ENCODE data around the gene ABCB8.

DNA sequence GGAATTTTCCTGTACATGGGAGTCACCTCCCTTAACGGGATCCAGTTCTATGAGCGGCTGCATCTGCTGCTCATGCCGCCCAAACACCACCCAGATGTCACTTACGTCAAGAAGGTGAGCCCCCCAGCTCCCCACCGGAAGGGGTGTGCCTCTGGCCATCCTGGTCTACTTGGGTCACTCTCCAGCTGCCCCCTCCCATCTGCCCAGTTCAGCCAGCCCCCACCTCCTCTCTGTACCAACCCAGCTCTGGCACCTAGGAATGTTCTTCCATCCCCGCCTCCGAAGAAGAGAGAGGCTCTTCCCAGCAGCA is 47.4 kb downstream of the ABCB8 start:
- TF ChIP-seq, protein P1, sequence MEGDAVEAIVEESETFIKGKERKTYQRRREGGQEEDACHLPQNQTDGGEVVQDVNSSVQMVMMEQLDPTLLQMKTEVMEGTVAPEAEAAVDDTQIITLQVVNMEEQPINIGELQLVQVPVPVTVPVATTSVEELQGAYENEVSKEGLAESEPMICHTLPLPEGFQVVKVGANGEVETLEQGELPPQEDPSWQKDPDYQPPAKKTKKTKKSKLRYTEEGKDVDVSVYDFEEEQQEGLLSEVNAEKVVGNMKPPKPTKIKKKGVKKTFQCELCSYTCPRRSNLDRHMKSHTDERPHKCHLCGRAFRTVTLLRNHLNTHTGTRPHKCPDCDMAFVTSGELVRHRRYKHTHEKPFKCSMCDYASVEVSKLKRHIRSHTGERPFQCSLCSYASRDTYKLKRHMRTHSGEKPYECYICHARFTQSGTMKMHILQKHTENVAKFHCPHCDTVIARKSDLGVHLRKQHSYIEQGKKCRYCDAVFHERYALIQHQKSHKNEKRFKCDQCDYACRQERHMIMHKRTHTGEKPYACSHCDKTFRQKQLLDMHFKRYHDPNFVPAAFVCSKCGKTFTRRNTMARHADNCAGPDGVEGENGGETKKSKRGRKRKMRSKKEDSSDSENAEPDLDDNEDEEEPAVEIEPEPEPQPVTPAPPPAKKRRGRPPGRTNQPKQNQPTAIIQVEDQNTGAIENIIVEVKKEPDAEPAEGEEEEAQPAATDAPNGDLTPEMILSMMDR (IDR thresholded peaks at IDR 0.05): no peak
- no peak for TF ChIP-seq POLR2A (IDR thresholded peaks at IDR 0.05)
